ENCODE data around the gene PAWR. TPM values are rescaled to one million over a fixed set of nuclear protein-coding genes. Genes with fewer than 3 reads are reported as not detected.
"Not testable (repeated sequence)": the region's sequence is repeated elsewhere in the genome, so short reads cannot be mapped to it uniquely, and the experiment has no call there.

PAWR gene
- total and polyA plus RNA-seq, 4 donors = 42.7 to 150 (median 86.7) TPM

DNA sequence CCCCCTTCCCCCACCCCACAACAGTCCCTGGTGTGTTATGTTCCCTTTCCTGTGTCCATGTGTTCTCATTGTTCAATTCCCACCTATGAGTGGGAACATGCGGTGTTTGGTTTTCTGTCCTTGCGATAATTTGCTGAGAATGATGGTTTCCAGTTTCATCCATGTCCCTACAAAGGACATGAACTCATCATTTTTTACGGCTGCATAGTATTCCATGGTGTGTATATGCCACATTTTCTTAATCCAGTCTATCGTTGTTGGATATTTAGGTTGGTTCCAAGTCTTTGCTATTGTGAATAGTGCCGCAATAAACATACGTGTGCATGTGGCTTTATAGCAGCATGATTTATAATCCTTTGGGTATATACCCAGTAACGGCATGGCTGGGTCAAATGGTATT, 64.0 kb downstream of the PAWR start:
- WGBS, 2 donors = 94 to 96% methylated on average over 7 of the region's 7 CpGs
- intact Hi-C loops (cut with DNase I); ATAC-seq (ENCODE audit: low FRiP score); H3K4me1 ChIP-seq (ENCODE audit: control insufficient read depth in 1 of 2, insufficient read depth in 2 of 2, low read length in 2 of 2); DNase-seq; H3K9me3 ChIP-seq (ENCODE audit: control insufficient read depth, low read length); H3K27ac ChIP-seq (ENCODE audit: low read depth in 1 of 2, low read length in 2 of 2); H3K27me3 ChIP-seq (ENCODE audit: control insufficient read depth in 1 of 2, insufficient read depth in 2 of 2, low read length in 1 of 2); H3K36me3 ChIP-seq (ENCODE audit: control insufficient read depth in 1 of 2, insufficient read depth in 2 of 2, low read length in 1 of 2); H3K4me3 ChIP-seq (ENCODE audit: low read length in 2 of 2): not testable (repeated sequence)

DNA sequence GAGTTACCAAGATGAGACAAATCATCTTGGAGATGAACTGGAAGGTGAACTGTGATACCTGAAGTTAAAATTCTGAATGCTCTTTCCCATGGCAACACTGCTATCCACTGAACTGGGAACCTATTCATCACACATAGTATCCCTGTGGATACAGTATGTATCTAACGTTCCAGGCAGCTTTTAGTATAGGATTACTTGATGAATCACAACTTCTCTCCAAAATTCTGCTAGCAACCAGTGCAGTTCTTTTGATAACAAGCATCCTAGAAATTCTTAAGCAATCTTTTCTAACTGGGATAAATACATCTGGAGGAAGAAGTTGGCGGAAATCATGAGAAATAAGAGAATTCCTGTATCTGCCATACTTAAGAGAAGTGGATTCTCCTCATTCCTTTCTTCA, 66.4 kb downstream of the PAWR start:
- Histone ChIP-seq H3K4me3 (ENCODE audit: low read length in 2 of 2) (no peak overlapping the region), H3K36me3 (ENCODE audit: control insufficient read depth in 1 of 2, insufficient read depth in 2 of 2, low read length in 1 of 2) (peaks cover 0 to 4% of the 10 kb centered on the region in 2 donors), H3K9me3 (ENCODE audit: control insufficient read depth, low read length) (no peaks in the 10 kb centered on the region), H3K4me1 (ENCODE audit: control insufficient read depth in 1 of 2, insufficient read depth in 2 of 2, low read length in 2 of 2) (peaks cover 0 to 6% of the 10 kb centered on the region in 2 donors), H3K27me3 (ENCODE audit: control insufficient read depth in 1 of 2, insufficient read depth in 2 of 2, low read length in 1 of 2) (no peaks in the 10 kb centered on the region), H3K27ac (ENCODE audit: low read depth in 1 of 2, low read length in 2 of 2) (no peak overlapping the region)
- DNase-seq (no peak), ATAC-seq (ENCODE audit: low FRiP score) (no peak)
- intact Hi-C loops (cut with DNase I) = no loop called here
- 69 to 73% methylated on average over 2 of the region's 2 CpGs for WGBS, 2 donors

DNA sequence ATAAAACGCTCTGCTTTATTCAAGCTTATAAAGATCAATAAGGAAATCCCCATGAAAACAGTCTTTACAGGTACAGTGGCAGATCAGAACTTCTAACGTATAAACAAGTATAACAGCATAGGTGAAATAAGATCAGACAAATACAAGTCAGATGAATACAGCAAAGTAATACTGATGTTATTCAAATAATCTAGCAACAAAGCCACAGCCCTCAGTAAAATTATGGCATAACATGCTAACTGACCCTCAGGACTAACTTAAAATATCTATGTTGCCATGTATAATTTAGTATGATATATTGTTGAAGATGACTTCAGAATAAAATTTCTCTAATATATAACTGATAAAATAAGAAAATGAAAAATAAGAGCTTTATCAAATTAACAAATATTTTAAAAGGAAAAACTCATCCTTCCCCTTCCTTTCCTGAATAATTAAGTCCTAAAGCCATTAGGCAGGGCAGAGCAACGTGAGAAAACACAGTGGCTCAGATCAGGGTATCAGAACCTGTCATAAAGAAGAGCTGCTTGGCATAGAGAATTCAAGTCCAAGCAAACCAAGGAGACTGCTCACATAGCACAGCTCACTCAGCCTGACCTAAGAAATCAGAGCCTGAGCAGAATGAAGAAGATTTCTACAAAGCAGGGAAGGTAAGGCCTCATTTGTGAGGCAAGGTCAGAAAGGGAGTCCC, 70.7 kb downstream of the PAWR start:
- ATAC-seq (ENCODE audit: low FRiP score) = no peak
- WGBS, 2 donors = 80 to 81% methylated on average over 3 of the region's 3 CpGs
- peaks cover 0 to 10% of the 10 kb centered on the region in 2 donors for H3K4me1 ChIP-seq (ENCODE audit: control insufficient read depth in 1 of 2, insufficient read depth in 2 of 2, low read length in 2 of 2)
- no peaks in the 10 kb centered on the region for H3K9me3 ChIP-seq (ENCODE audit: control insufficient read depth, low read length)
- no peak for DNase-seq
- H3K27ac ChIP-seq (ENCODE audit: low read depth in 1 of 2, low read length in 2 of 2) = no peak overlapping the region
- intact Hi-C loops (cut with DNase I) = no loop called here
- H3K4me3 ChIP-seq (ENCODE audit: low read length in 2 of 2) = no peak overlapping the region
- H3K36me3 ChIP-seq (ENCODE audit: control insufficient read depth in 1 of 2, insufficient read depth in 2 of 2, low read length in 1 of 2) = peaks cover 0 to 4% of the 10 kb centered on the region in 2 donors
- no peaks in the 10 kb centered on the region for H3K27me3 ChIP-seq (ENCODE audit: control insufficient read depth in 1 of 2, insufficient read depth in 2 of 2, low read length in 1 of 2)

DNA sequence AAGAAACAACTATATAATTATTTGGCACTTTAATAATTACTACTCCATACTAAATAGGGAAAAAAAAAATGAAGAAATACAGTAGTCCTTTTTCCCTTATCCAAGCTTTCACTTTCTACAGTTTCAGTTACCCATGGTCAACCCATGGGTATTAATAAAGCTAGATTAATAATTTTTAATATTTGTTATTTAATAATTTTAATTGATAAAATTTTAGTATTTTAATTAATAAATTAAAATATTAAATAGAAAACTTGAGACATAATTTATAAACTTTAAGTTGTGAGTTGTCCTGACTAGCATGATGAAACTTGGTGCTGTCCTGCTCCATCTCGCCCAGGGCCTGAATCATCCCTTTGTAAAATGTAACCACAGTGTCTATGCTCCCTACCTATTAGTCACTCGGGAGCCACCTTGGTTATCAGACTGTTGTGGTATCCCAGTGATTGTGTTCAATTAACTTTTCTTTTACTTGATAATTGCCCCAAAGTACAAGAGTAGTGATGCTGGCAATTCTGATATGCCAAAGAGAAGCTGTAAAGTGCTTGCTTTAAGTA, 71.8 kb downstream of the PAWR start:
- peaks cover 0 to 4% of the 10 kb centered on the region in 2 donors for H3K4me1 ChIP-seq (ENCODE audit: control insufficient read depth in 1 of 2, insufficient read depth in 2 of 2, low read length in 2 of 2)
- no peak for ATAC-seq (ENCODE audit: low FRiP score)
- H3K27ac ChIP-seq (ENCODE audit: low read depth in 1 of 2, low read length in 2 of 2) = no peak overlapping the region
- intact Hi-C loops (cut with DNase I) = no loop called here
- 94 to 96% methylated on average over 2 of the region's 2 CpGs for WGBS, 2 donors
- H3K36me3 ChIP-seq (ENCODE audit: control insufficient read depth in 1 of 2, insufficient read depth in 2 of 2, low read length in 1 of 2) = peaks cover 0 to 4% of the 10 kb centered on the region in 2 donors
- H3K27me3 ChIP-seq (ENCODE audit: control insufficient read depth in 1 of 2, insufficient read depth in 2 of 2, low read length in 1 of 2) = no peaks in the 10 kb centered on the region
- no peaks in the 10 kb centered on the region for H3K9me3 ChIP-seq (ENCODE audit: control insufficient read depth, low read length)
- no peak for DNase-seq
- H3K4me3 ChIP-seq (ENCODE audit: low read length in 2 of 2) = no peak overlapping the region

DNA sequence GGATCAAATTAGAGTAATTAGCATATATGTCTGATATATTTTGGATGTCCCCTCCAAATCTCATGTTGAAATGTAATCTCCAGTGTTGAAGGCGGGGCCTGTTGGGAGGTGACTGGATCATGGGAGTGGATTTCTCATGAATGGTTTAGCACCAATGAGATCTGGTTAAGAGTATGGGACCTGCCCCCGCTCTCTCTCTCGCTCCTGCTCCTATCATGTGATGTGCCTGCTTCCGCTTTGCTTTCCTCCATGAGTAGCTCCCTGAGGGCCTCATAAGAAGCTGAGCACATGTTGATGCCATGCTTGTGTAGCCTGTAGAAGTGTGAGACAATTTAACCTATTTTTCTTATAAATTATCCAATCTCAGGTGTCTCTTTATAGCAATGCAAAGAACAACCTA, 73.1 kb downstream of the PAWR start:
- no peak for ATAC-seq (ENCODE audit: low FRiP score)
- no peak overlapping the region for H3K4me3 ChIP-seq (ENCODE audit: low read length in 2 of 2)
- intact Hi-C loops (cut with DNase I) = no loop called here
- no peak overlapping the region for H3K27ac ChIP-seq (ENCODE audit: low read depth in 1 of 2, low read length in 2 of 2)
- 97 to 99% methylated on average over 4 of the region's 4 CpGs for WGBS, 2 donors
- H3K36me3 ChIP-seq (ENCODE audit: control insufficient read depth in 1 of 2, insufficient read depth in 2 of 2, low read length in 1 of 2) = peaks cover 0 to 4% of the 10 kb centered on the region in 2 donors
- no peak for DNase-seq
- H3K9me3 ChIP-seq (ENCODE audit: control insufficient read depth, low read length) = no peaks in the 10 kb centered on the region
- H3K27me3 ChIP-seq (ENCODE audit: control insufficient read depth in 1 of 2, insufficient read depth in 2 of 2, low read length in 1 of 2) = no peaks in the 10 kb centered on the region
- peaks cover 0 to 4% of the 10 kb centered on the region in 2 donors for H3K4me1 ChIP-seq (ENCODE audit: control insufficient read depth in 1 of 2, insufficient read depth in 2 of 2, low read length in 2 of 2)

DNA sequence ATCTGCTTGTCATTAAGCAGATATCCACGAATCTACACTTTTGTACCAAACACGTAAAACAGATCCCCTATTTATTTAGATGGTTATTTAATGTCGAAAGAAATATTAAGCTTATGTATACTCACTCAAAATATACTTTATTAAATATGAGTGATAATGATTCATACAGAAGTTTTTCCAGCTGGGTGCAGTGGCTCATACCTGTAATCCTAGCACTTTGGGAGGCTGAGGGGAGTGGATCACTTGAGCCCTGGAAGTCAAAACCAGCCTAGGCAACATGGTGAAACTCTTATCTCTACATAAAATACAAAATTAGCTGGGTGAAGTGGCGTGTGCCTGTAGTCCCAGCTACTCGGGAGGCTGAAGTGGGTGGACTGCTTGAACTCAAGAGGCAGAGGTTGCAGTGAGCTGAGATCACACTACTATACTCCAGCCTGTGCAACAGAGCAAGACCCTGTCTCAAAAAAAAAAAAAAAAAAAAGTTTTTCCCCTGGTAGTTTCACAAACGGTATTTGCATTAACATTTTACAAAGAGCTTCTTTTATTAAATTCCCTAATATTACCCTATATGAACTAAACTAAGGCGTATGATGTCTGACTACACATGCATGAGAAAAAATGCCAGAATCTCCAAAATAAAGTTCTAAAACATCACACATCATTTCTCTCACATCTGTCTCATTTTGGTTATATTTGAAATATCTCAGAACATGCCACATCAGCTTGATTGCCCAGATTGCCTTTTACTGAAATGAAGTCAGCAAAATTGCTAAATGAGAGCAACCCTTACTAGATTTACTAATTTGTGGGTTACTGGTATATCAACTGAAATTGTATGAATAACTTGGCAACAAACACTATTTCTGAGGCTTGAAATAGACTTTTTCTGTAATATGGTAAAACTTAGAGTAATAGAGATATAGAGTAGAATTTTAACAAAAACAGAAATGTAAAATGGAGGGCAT, 74.9 kb downstream of the PAWR start:
- Histone ChIP-seq H3K4me3 (ENCODE audit: low read length in 2 of 2) (no peak overlapping the region), H3K4me1 (ENCODE audit: control insufficient read depth in 1 of 2, insufficient read depth in 2 of 2, low read length in 2 of 2) (peaks cover 0 to 4% of the 10 kb centered on the region in 2 donors), H3K9me3 (ENCODE audit: control insufficient read depth, low read length) (no peaks in the 10 kb centered on the region), H3K27ac (ENCODE audit: low read depth in 1 of 2, low read length in 2 of 2) (no peak overlapping the region), H3K27me3 (ENCODE audit: control insufficient read depth in 1 of 2, insufficient read depth in 2 of 2, low read length in 1 of 2) (no peaks in the 10 kb centered on the region), H3K36me3 (ENCODE audit: control insufficient read depth in 1 of 2, insufficient read depth in 2 of 2, low read length in 1 of 2) (peaks cover 0 to 4% of the 10 kb centered on the region in 2 donors)
- WGBS, 2 donors = 71 to 73% methylated on average over 7 of the region's 7 CpGs
- intact Hi-C loops (cut with DNase I) = no loop called here
- DNase-seq (no peak), ATAC-seq (ENCODE audit: low FRiP score) (no peak)

DNA sequence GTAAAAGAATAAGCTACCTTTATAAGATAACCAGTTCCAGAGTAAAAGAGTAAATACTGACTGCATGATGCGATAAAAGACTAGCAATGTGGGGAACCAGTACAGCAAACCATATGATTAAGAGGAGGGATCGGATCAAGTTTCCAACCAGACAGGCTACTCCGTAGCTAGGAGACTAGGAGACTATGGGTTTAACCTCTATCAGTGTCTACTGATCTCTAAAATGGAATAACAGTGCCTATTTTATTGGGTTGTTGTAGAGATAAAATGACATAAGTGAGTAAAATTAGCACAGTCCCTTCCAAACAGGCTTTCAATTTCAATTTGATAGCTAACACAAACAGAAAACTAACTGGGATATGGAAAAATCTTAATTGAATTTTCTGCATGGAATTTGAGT, 76.0 kb downstream of the PAWR start:
- intact Hi-C loops (cut with DNase I) = no loop called here
- ATAC-seq (ENCODE audit: low FRiP score) (no peak), DNase-seq (no peak)
- Histone ChIP-seq H3K4me3 (ENCODE audit: low read length in 2 of 2) (no peak overlapping the region), H3K4me1 (ENCODE audit: control insufficient read depth in 1 of 2, insufficient read depth in 2 of 2, low read length in 2 of 2) (peaks cover 0 to 4% of the 10 kb centered on the region in 2 donors), H3K9me3 (ENCODE audit: control insufficient read depth, low read length) (no peaks in the 10 kb centered on the region), H3K27ac (ENCODE audit: low read depth in 1 of 2, low read length in 2 of 2) (no peak overlapping the region), H3K27me3 (ENCODE audit: control insufficient read depth in 1 of 2, insufficient read depth in 2 of 2, low read length in 1 of 2) (no peaks in the 10 kb centered on the region), H3K36me3 (ENCODE audit: control insufficient read depth in 1 of 2, insufficient read depth in 2 of 2, low read length in 1 of 2) (no peaks in the 10 kb centered on the region)
- WGBS, 2 donors = 82 to 86% methylated on average over 3 of the region's 3 CpGs

DNA sequence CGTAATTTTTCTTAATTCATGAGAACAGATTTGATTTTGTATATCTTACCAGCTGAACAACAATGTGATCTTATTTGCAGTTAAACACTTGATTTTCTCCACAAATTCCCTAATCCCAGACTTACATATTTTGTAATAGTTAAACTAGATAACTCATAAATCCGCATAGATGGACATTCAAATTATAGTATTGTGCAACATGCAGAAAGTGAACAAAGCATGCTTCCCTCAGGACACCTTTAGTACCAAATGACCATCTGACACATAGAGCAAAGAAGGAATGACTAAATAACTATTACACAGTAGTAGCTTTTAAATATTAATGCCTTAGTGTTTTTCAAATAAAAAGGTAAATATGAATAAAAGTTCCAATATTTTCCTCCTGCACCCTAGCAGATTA, 88.9 kb downstream of the PAWR start:
- Histone ChIP-seq H3K4me1 (ENCODE audit: control insufficient read depth in 1 of 2, insufficient read depth in 2 of 2, low read length in 2 of 2) (no peaks in the 10 kb centered on the region), H3K27me3 (ENCODE audit: control insufficient read depth in 1 of 2, insufficient read depth in 2 of 2, low read length in 1 of 2) (no peaks in the 10 kb centered on the region), H3K36me3 (ENCODE audit: control insufficient read depth in 1 of 2, insufficient read depth in 2 of 2, low read length in 1 of 2) (no peaks in the 10 kb centered on the region), H3K4me3 (ENCODE audit: low read length in 2 of 2) (no peak overlapping the region), H3K9me3 (ENCODE audit: control insufficient read depth, low read length) (no peaks in the 10 kb centered on the region), H3K27ac (ENCODE audit: low read depth in 1 of 2, low read length in 2 of 2) (no peak overlapping the region)
- ATAC-seq (ENCODE audit: low FRiP score) (no peak), DNase-seq (no peak)
- intact Hi-C loops (cut with DNase I) = no loop called here
- 94 to 95% methylated on average over 2 of the region's 2 CpGs for WGBS, 2 donors
